ENCODE data around the gene SLX4. TPM values are rescaled to one million over a fixed set of nuclear protein-coding genes. Genes with fewer than 3 reads are reported as not detected.

The SLX4 gene
- total RNA-seq, 2 donors from 2014 or later, result 5.6 TPM

GRCh38 chr16:3562914-3563480, 48.4 kb downstream of the SLX4 start:
- Mint-ChIP-seq H3K27me3 (no peaks in the 10 kb centered on the region), H3K36me3 (ENCODE audit: low read depth) (no peaks in the 10 kb centered on the region), H3K27ac (no peak overlapping the region), H3K4me3 (no peak overlapping the region), H3K4me1 (peaks cover 3% of the 10 kb centered on the region)
- no peak for DNase-seq
- no peaks in the 10 kb centered on the region for H3K9me3 ChIP-seq (ENCODE audit: control insufficient read depth, low read length, poor library complexity, severe bottlenecking)
- ATAC-seq, result no peak

- no peak overlapping the region for H3K4me3 Mint-ChIP-seq
- no peak for DNase-seq
- no peaks in the 10 kb centered on the region for H3K36me3 Mint-ChIP-seq (ENCODE audit: low read depth)
Observed at GRCh38 chr16:3561626-3562025, 49.8 kb downstream of the SLX4 start.

GRCh38 chr16:3554351-3554928, 57.0 kb downstream of the SLX4 start:
- Mint-ChIP-seq H3K27ac (no peak overlapping the region), H3K4me3 (no peak overlapping the region), H3K36me3 (ENCODE audit: low read depth) (peaks cover 14% of the 10 kb centered on the region), H3K27me3 (no peaks in the 10 kb centered on the region), H3K4me1 (peaks cover 9% of the 10 kb centered on the region)
- ATAC-seq (no peak), DNase-seq (no peak)
- H3K9me3 ChIP-seq (ENCODE audit: control insufficient read depth, low read length, poor library complexity, severe bottlenecking), result no peaks in the 10 kb centered on the region

More at GRCh38 chr16:3561626-3562025, 49.8 kb downstream of the SLX4 start:
- no peak for ATAC-seq
- Mint-ChIP-seq H3K4me1 (peaks cover 3% of the 10 kb centered on the region), H3K27ac (no peak overlapping the region), H3K27me3 (no peaks in the 10 kb centered on the region)
- no peaks in the 10 kb centered on the region for H3K9me3 ChIP-seq (ENCODE audit: control insufficient read depth, low read length, poor library complexity, severe bottlenecking)

GRCh38 chr16:3553138-3553923, 58.1 kb downstream of the SLX4 start:
- Mint-ChIP-seq H3K36me3 (ENCODE audit: low read depth) (peaks cover 14% of the 10 kb centered on the region), H3K4me1 (peaks cover 9% of the 10 kb centered on the region), H3K4me3 (no peak overlapping the region), H3K27ac (no peak overlapping the region), H3K27me3 (no peaks in the 10 kb centered on the region)
- DNase-seq, result no peak
- no peaks in the 10 kb centered on the region for H3K9me3 ChIP-seq (ENCODE audit: control insufficient read depth, low read length, poor library complexity, severe bottlenecking)
- ATAC-seq, result no peak

GRCh38 chr16:3550851-3551847, 60.3 kb downstream of the SLX4 start:
- DNase-seq (no peak), ATAC-seq (no peak)
- H3K27ac Mint-ChIP-seq, result peak overlapping the region; percentile 70
- H3K27me3 Mint-ChIP-seq, result no peaks in the 10 kb centered on the region
- H3K36me3 Mint-ChIP-seq (ENCODE audit: low read depth), result peaks cover 14% of the 10 kb centered on the region
- peaks cover 11% of the 10 kb centered on the region for H3K4me1 Mint-ChIP-seq
- H3K9me3 ChIP-seq (ENCODE audit: control insufficient read depth, low read length, poor library complexity, severe bottlenecking), result no peaks in the 10 kb centered on the region
- no peak overlapping the region for H3K4me3 Mint-ChIP-seq

- Mint-ChIP-seq H3K27ac (peak overlapping the region; percentile 70), H3K27me3 (no peaks in the 10 kb centered on the region), H3K36me3 (ENCODE audit: low read depth) (peaks cover 14% of the 10 kb centered on the region), H3K4me3 (no peak overlapping the region), H3K4me1 (peaks cover 9% of the 10 kb centered on the region)
- H3K9me3 ChIP-seq (ENCODE audit: control insufficient read depth, low read length, poor library complexity, severe bottlenecking), result no peaks in the 10 kb centered on the region
- ATAC-seq, result no peak
- DNase-seq, result no peak
Observed at GRCh38 chr16:3549906-3550305, 61.5 kb downstream of the SLX4 start.

- Mint-ChIP-seq H3K4me1 (peaks cover 9% of the 10 kb centered on the region), H3K36me3 (ENCODE audit: low read depth) (peaks cover 14% of the 10 kb centered on the region), H3K27ac (no peak overlapping the region), H3K27me3 (no peaks in the 10 kb centered on the region), H3K4me3 (no peak overlapping the region)
- ATAC-seq (no peak), DNase-seq (no peak)
- H3K9me3 ChIP-seq (ENCODE audit: control insufficient read depth, low read length, poor library complexity, severe bottlenecking), result no peaks in the 10 kb centered on the region
Observed at GRCh38 chr16:3548859-3549258, 62.5 kb downstream of the SLX4 start.

- peak; percentile 40 for ATAC-seq
Observed at GRCh38 chr16:3548445-3548844, 63.0 kb downstream of the SLX4 start.

GRCh38 chr16:3546986-3547682, 64.3 kb downstream of the SLX4 start:
- no peak for ATAC-seq
- no peaks in the 10 kb centered on the region for H3K9me3 ChIP-seq (ENCODE audit: control insufficient read depth, low read length, poor library complexity, severe bottlenecking)
- Mint-ChIP-seq H3K4me3 (no peak overlapping the region), H3K36me3 (ENCODE audit: low read depth) (peaks cover 14% of the 10 kb centered on the region), H3K4me1 (peaks cover 9% of the 10 kb centered on the region), H3K27me3 (no peaks in the 10 kb centered on the region), H3K27ac (no peak overlapping the region)
- DNase-seq, result no peak

More at GRCh38 chr16:3548445-3548844, 63.0 kb downstream of the SLX4 start:
- H3K4me1 Mint-ChIP-seq, result peaks cover 9% of the 10 kb centered on the region
- no peak overlapping the region for H3K27ac Mint-ChIP-seq
- no peaks in the 10 kb centered on the region for H3K27me3 Mint-ChIP-seq
- peaks cover 14% of the 10 kb centered on the region for H3K36me3 Mint-ChIP-seq (ENCODE audit: low read depth)
- no peak for DNase-seq
- no peaks in the 10 kb centered on the region for H3K9me3 ChIP-seq (ENCODE audit: control insufficient read depth, low read length, poor library complexity, severe bottlenecking)
- no peak overlapping the region for H3K4me3 Mint-ChIP-seq

GRCh38 chr16:3542601-3543373, 68.6 kb downstream of the SLX4 start:
- peak overlapping the region; percentile 72 for H3K27ac Mint-ChIP-seq
- H3K4me1 Mint-ChIP-seq, result peaks cover 2% of the 10 kb centered on the region
- no peaks in the 10 kb centered on the region for H3K9me3 ChIP-seq (ENCODE audit: control insufficient read depth, low read length, poor library complexity, severe bottlenecking)
- no peaks in the 10 kb centered on the region for H3K36me3 Mint-ChIP-seq (ENCODE audit: low read depth)
- H3K4me3 Mint-ChIP-seq, result no peak overlapping the region
- ATAC-seq (no peak), DNase-seq (no peak)
- H3K27me3 Mint-ChIP-seq, result no peaks in the 10 kb centered on the region

GRCh38 chr16:3541527-3542155, 69.8 kb downstream of the SLX4 start:
- no peak for ATAC-seq
- H3K4me1 Mint-ChIP-seq, result no peaks in the 10 kb centered on the region
- no peaks in the 10 kb centered on the region for H3K9me3 ChIP-seq (ENCODE audit: control insufficient read depth, low read length, poor library complexity, severe bottlenecking)
- H3K36me3 Mint-ChIP-seq (ENCODE audit: low read depth), result no peaks in the 10 kb centered on the region
- DNase-seq, result no peak
- no peak overlapping the region for H3K4me3 Mint-ChIP-seq
- no peaks in the 10 kb centered on the region for H3K27me3 Mint-ChIP-seq
- H3K27ac Mint-ChIP-seq, result no peak overlapping the region
